ENCODE measurements around the gene POLE. TPM values are rescaled to one million over a fixed set of nuclear protein-coding genes. Genes with fewer than 3 reads are reported as not detected.
A peak's percentile ranks its signal among the peaks of the same experiment; 100 is the strongest.

The POLE gene
- total RNA-seq, 1 experiment from 2014 or later: 147 TPM

DNA sequence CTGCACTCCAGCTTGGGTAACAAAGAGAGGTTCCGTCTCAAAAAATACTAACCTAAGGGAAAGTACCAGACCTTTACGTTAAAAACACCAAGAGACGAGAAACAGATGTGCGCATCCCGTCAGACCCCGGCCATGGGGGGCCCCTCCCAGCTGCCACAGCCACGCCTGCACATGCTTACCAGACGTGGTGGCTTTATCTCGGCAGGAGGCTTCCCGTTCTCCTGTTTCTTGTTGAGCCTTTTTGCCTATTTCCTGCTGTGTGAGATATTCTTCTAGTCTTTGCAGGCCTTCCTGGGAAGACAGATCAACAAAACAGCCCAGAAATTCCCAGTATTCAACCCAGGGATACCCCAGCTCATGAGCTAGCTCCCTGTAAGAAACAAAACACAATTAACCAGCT, 47.1 kb upstream of the POLE start:
- H3K9me3 Mint-ChIP-seq: peaks cover 9 to 10% of the 10 kb centered on the region in 2 experiments
- Histone ChIP-seq H3K23ac (ENCODE audit: insufficient read length, low read depth, low read length) (no peak overlapping the region), H4K20me1 (ENCODE audit: control insufficient read depth, insufficient read depth, insufficient read length) (no peaks in the 10 kb centered on the region), H2BK20ac (ENCODE audit: low read depth, low read length, poor library complexity, severe bottlenecking) (no peak overlapping the region), H3K79me1 (ENCODE audit: insufficient read depth, low read depth, low read length, poor library complexity, severe bottlenecking) (no peaks in the 10 kb centered on the region), H2BK5ac (ENCODE audit: insufficient read length, low read length) (no peak overlapping the region), H2BK120ac (ENCODE audit: low read depth, low read length, poor library complexity, severe bottlenecking) (no peak overlapping the region), H4K91ac (ENCODE audit: insufficient read length, low read depth, low read length) (no peak overlapping the region), H3K79me2 (ENCODE audit: insufficient read depth, low read length) (no peaks in the 10 kb centered on the region), H3K4me1 (ENCODE audit: insufficient read depth, low read length) (no peaks in the 10 kb centered on the region), H3T11ph (ENCODE audit: low read length) (no peak overlapping the region), H3K9ac (ENCODE audit: extremely low read depth, insufficient read length, low read length) (no peak overlapping the region), H3K56ac (ENCODE audit: insufficient read length, low read depth, low read length) (no peak overlapping the region), H3K14ac (ENCODE audit: insufficient read depth, low read length) (no peak overlapping the region), H3K4ac (ENCODE audit: low read depth, low read length) (no peak overlapping the region), H3K27ac (ENCODE audit: insufficient read length, low read depth, low read length) (no peak overlapping the region), H4K8ac (replicated peaks; ENCODE audit: insufficient read length, low read depth, low read length) (no peak overlapping the region), H2BK15ac (ENCODE audit: low read depth, low read length) (no peak overlapping the region), H4K5ac (ENCODE audit: insufficient read length, low read depth, low read length) (no peak overlapping the region), H2AFZ (ENCODE audit: low read length) (no peak overlapping the region), H3K9me3 (ENCODE audit: control insufficient read depth, low read depth, low read length) (no peaks in the 10 kb centered on the region), H2BK12ac (ENCODE audit: insufficient read length, low read depth, low read length) (no peak overlapping the region), H3K23me2 (ENCODE audit: insufficient read length, low read depth, low read length, poor library complexity, severe bottlenecking) (no peaks in the 10 kb centered on the region), H3K18ac (ENCODE audit: insufficient read length, low read depth, low read length) (no peak overlapping the region), H3K4me2 (ENCODE audit: insufficient read depth, insufficient read length, low read length) (no peak overlapping the region), H2AK5ac (ENCODE audit: insufficient read length, low read length) (no peak overlapping the region), H3K27me3 (ENCODE audit: insufficient read depth, low read length) (no peaks in the 10 kb centered on the region)
- H3K27ac Mint-ChIP-seq: peak overlapping the region in 1 of 3 experiments; percentile 35; a peak in 1 of 7 replicates
- H3K4me3 Mint-ChIP-seq: no peak overlapping the region
- peaks cover 72 to 93% (median 92%) of the 10 kb centered on the region in 3 experiments for H3K36me3 Mint-ChIP-seq (ENCODE audit: insufficient read depth in 1 of 3, low read depth in 3 of 3)
- no peaks in the 10 kb centered on the region for H3K4me1 Mint-ChIP-seq
- TF ChIP-seq CTCF (conservative IDR thresholded peaks at IDR 0.05): no peak
- no peaks in the 10 kb centered on the region for H3K27me3 Mint-ChIP-seq (ENCODE audit: low read depth)
- WGBS (ENCODE audit: extremely low coverage, insufficient read length, low lambda C conversion rate): no CpG with 5 or more reads among the region's 10 CpGs
- DNase-seq: no peak

All from H9 (cell line).